Hematopoietic multipotent progenitor cell treated with erythropoietin and hydrocortisone succinate and interleukin-3 and kit ligand, for 4 days (in vitro differentiated cells): ENCODE measurements around the gene DKK1.
"Not testable (repeated sequence)": the region's sequence is repeated elsewhere in the genome, so short reads cannot be mapped to it uniquely, and the experiment has no call there.

Experiments used
- DNase-seq: peaks from one replicate; pipeline ENCODE4 v3.0.0-alpha.2; 2015

DKK1 gene

DNA sequence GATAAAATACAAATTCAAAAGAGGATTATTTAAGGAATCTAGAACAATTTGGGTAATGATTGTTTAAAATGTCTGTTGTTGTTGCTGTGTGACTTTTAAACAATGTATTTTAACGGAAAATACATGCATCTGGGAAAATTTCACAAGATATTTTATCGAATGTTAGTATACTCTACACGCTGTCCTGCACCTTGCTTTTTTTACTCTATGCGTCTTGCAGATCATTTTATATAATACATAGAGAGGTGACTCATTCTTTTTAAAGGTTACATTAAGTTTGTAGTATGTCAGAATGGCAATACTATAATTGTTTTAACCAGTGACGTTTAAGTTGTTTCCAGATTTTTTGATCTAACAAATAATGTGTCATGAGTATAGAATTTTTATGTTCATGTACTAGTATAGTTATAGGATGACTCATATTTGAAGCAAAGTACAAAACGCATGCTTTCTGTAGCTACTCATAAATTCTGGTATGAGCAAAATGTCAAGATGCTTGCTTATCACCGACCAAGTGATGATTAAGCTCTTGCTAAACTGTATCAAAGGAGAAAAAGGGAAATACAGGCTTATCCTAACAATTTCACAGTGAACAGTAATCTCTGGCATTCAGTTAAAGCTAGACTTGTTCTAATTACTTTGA is 4.9 kb downstream of the DKK1 start:
- peak; percentile 21 for DNase-seq

DNA sequence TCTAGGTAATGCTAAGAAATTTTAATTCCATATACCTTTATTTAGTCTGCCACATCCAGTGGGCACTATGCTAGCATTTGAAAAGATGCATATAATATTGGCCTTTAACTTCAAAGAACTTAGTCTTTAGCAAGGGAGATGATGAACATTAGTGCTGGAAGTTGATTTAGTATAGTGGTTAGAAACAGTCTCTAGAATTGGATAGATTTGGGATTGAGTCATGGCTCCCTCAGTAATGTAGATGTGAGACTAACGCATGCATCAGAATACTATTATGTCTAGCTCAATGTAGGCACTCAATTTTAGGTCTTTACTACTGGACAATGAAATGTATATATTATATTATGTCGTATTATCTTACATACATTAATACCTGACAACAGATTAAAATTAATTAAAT is 5.8 kb downstream of the DKK1 start:
- no peak for DNase-seq

DNA sequence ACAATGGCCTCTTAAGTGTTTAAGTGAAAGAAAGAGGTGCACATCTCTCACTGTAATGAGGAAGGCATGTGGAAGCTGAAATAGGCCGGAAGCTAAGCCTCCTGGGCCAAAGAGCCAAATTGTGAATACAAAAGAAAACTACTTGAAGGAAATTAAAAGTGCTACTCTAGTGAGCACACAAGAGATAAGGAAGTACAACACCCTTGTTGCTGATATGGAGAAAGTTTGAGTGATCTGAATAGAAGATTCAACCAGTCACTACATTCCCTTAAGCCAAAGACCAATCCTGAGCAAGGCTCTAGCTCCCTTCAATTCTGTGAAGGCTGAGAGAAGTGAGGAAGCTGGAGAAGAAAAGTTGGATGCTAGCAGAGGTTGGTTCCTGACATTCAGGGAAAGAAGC is 8.2 kb downstream of the DKK1 start:
- DNase-seq: no peak

DNA sequence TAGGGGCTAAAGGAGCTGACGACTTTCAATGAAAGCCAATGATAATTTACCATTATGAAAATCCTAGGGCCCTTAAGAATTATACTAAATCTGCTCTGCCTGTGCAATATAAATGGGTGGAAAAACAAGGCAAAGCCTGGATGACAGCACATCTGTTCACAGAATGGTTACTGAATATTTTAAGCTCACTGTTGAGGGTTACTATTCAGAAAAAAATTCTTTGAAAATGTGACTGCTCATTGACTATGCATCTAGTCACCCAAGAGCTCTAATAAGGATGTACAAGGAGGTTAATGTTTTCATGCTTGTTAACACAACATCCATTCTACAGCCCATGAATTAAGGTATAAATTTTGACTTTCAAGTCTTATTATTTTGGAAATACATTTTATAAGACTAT is 8.9 kb downstream of the DKK1 start:
- no peak for DNase-seq

DNA sequence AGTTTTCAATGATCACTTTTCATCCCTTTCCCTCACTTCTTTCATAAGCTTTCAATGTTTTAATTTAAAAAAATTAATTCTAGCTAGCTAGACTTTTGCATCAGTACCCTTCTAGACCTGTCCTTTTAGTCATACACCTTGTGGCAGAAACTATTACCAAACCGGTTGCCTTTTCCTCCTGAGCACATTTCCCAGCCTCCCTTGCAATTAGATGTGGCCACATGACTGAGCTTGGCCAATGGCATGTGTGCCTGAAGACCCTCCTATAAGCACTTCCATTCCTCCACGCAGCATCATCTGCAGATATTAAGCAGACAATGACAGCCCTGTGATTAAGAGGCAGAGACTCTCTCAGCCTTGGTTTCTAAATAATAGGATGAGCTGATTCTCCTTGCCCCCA is 12.3 kb downstream of the DKK1 start:
- DNase-seq: no peak

DNA sequence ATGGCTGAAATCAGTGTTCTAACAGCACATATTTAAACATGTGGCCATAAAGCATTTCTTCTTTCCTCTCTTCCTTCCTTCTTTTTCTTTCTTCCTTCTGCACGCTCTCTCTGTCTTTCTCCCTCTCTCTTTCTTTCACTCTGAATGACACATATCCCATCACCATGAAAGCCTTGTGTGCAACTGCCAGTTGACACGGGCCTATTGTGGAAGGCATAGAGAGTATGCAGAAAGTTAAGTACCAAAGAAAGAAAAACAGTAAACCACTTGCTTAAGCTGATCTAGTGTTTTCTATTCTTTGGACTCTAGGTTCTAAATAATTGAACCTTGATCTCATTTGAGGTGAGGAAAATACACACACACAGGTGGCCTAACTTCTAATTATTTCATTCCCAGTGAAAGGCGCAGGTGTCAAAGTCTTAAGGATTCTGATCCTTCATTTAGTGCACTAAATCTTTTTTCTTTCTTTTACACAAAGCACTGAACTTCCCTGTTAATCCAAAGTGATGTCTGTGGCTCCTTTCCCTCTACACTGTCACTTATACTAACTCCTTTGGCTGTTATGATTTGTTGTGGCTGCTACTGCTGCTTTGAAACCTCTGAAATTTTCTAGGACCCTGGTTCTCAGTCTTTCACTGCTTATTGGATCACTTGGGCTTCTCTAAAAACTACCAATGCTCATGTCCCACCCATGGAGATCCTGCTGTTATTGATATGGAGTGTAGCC is 17.7 kb downstream of the DKK1 start:
- no peak for DNase-seq

DNA sequence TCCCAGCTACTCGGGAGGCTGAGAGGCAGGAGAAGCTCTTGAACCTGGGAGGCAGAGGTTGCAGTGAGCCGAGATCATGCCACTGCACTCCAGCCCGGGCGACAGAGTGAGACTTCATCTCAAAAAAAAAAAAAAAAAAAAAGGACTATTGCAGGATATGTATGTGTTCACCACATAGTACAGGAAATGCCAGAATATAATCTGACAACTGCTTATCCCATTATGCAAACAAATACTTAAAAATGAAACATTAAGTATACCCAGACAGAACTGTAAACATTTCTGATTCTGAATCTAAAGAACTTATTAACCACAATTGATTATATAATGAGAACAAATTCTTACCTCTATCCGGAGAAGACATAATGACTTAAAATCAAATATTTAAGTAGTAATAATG is 18.7 kb downstream of the DKK1 start:
- DNase-seq: no peak

DNA sequence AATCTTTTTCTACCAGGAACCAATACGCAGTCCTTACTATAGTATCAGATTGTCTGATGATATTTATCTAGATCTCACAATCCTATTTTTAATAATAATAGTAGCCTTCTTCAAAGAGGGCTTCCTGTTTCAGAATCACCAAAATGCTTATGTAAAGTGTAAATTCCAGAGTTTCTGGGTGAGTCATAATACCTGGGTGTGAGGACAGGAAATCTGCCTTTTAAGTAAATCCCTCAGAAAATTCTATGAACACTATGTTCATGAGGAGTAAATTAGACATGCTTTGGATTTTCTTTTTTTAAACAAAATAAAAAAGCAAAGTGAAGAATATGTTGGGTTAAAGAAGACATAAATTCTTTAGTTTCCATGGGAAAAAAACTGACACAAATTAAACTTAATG is 20.5 kb downstream of the DKK1 start:
- DNase-seq: no peak

DNA sequence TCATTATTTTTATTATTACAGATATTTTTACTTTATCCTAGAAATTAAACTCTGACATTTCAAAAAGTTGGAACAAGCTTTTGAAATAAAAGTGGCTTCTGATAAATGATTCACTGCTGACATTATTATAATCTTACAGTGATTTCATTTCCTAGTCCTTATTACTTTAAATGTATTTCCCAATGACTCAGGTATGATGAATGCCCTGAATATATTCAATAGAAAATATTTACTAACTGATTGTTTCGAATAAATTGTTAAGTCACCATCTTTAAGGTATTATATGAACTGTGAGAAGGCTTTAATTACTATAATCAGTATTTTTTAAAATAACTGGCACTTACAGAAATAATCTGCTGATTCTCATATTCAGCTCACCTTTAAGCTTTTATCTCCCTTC is 21.6 kb downstream of the DKK1 start:
- DNase-seq: no peak

DNA sequence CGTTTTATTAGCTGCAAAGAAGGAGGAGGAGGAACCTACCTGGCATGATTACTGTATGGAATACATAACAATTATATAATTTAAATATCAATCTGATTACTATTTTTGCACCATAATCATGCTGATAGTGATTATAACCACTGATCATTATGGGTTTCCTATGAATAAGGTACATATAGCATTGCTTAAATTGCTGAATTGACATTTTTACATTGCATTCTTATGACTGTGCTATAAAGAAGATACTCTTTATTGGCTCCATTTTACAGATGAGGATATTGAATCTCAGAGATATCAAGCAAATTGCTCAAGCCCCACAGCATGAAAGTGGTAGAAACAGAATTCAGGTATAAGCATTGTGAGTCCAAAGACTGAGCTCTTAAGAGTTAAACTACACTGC is 23.1 kb downstream of the DKK1 start:
- DNase-seq: no peak

DNA sequence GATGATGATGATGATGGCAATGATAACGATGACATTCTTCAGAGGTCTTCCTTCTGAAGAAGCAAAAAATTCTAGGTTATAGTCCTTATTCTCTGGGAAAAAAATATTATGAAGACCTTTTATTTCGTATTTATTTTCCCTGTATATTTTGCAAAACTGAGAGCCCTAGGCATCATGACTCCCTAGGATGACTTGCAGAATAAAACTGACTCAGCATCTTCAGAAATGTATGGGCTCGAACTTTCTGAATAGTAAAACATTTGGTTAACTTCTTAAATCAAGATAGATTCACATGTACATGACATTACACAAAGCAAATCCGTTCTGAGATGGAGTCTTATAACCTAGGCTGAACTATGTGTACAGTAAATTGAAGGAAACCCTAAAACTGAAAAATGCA is 29.4 kb downstream of the DKK1 start:
- peak; percentile 9 for DNase-seq

DNA sequence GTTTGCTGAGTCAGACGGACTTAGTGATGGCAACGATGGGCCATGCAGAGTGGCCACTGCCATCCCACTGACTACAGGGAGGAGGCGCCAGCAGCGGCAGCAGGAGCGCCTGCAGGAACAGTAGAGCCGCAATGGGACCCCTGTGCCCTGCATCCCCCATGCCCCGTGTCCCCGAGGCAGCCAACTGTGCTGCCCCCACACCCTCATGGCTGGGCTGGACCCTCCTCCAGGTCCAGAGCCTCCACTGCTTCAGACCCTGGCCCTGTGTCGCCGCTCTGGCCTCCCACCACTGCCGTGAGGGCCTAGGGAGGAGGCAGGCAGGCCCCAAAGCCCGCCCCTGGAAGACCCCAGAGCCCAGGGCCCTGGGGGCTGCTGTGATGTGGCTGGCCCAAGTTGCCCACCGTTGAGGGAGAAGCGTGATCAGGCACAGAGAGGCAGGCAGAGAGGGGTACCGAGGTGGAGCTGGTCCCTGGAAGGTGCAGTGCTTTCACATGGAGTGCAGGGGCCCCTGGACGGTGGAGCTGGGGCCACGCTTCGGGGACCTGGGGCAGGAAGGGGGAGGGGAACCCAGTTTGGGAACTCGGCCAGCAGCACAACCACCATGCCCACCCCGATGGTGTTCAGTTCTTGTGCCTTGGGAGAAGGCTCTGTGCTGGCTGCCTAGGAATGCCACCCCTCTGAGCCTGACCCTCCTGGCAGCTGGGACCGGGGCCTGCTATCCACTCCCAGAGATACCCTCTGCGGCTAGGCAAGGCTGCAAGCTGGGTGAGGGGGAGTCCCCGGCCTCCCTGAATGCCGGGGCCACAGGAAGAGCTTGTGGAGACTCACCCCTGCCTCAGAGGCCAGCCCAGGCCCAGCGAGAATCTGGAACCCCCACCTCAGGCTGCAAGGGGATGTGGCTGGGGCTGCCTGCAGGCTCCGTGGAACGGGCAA is 32.6 kb downstream of the DKK1 start:
- no peak for DNase-seq

DNA sequence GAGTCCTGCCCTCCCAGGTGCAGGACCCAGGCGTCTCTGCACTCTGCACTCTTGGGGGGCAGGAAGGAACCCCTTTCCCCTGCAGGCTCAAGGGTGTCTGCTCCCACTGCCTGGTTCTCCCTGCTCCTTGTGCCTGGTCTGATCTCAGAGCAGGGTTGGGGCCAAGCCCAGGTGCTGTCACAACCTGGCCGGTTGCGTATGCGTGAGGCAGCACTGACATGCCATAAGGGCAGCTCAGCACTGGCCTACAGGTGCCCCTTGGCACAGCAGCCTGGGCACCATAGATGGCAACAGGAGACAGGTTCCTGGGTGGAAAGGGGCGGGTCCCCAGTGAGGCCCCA is 33.2 kb downstream of the DKK1 start:
- no peak for DNase-seq

DNA sequence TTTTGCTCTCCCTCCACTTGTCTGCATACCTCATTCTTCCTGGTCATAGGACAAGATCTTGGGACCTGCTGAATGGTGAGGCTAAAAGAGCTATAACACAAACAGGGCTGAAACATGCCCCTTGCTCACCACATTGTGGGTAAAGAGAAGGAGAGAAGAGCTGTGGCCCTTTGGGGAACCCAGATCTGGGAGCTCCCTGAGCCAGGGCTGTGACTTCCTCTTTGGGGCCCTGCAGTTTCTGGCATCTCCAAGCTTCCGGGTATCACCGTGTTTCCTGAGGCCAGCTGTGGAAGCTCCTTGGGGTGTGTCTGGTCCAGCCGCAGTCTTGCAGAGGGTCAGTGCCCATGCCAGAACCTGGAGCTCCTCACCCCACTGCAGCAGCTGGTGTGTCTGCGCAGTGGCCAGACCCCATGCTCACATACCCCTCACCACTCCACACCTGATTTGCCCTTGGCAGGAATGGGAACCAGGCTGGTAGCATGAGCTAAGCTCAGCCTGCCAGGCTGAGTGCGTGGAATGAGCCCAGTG is 34.0 kb downstream of the DKK1 start:
- DNase-seq: peak; percentile 9

DNA sequence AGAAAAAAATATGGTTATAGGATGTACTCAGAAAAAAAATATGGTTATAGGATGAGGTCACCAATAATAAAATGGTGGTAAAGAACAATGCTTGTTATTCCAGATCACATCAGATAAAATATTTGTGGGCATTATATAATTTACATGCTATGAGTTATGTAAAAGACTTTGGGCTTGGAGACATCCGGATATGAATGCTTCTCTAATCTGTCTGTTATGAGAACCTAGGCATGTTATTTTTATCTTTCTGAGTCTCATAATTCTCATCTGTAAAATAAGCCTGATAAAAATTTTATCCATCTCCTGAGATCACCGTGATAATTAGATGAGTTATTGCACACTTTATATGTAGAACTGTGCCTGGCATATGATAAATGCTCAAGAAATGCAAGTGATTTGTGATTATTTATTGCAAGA is 37.8 kb downstream of the DKK1 start:
- no peak for DNase-seq

DNA sequence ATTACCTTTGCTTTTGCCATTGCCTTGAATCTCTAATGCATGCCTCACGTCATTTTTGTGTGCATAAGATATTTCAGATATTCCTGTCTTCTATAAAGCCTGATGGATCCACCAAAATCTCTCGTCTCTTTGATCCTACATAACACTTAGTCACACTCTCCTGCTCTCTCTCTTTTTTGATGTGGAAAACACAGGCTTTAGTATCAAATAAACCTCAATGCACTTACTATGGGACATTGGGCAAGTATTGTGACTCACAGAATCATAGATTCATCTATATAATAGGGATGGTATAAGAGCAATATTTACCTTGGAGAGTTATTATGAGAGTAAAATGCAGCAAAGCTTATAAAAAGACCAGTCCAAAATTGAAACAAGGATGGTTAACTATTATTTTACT is 39.1 kb downstream of the DKK1 start:
- DNase-seq: no peak

DNA sequence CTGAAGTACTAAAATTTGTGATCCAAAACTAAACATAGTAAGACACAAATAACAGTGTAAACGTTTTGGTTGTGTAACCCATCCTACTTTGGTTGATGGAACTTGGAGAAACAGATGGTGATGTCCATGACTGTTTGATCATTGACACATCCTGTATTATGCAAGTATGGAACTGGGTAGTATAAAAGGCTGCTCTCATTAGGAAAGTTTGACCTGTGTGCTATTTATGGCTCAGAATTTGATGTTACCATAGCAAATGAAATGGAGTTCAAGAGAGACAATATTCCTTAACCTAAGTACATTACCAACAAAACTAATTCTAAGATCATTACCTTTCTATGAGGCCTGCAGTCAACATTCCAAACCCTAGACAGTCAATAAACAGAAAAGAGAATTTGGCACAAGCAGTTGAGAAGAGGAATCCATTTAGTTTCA is 39.9 kb downstream of the DKK1 start:
- peak; percentile 14 for DNase-seq

DNA sequence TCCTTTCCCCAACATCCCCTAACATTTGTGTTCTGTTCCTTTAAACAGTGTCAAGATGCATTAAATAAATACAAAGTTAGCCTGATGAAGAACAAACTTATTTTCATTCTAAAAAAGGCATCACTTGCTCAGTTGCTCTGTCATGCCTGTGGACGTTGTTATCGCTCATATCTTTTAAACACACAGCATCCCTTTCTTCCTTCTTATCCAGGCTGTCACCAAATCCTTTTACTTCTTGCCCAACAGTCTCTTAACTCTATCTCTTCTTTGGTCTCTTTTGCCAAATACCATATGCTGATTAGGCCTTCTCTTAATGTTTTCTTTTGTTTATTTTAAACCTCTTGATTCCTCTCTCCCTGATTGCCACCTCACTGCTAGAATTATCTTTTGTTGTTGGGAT is 43.9 kb downstream of the DKK1 start:
- DNase-seq: peak; percentile 71

DNA sequence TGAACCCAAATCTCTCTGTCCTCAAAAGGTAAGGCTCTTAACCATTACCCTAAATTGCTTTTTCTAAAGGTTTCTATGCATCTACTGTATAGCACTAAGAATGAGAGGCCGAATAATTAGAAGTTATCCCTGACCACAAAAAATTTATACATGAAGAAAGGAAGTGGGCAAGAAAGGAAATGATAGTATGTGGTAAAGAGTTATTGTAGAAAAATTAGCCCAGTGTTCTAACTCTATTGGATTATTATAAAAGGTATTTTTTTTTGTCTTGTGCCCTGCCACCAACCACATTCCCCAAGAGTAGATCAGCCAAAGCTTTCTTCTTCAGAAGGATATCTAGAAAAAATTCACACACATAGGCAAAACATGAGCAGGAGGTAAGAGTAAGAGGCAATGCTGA is 45.4 kb downstream of the DKK1 start:
- peak; percentile 58 for DNase-seq

DNA sequence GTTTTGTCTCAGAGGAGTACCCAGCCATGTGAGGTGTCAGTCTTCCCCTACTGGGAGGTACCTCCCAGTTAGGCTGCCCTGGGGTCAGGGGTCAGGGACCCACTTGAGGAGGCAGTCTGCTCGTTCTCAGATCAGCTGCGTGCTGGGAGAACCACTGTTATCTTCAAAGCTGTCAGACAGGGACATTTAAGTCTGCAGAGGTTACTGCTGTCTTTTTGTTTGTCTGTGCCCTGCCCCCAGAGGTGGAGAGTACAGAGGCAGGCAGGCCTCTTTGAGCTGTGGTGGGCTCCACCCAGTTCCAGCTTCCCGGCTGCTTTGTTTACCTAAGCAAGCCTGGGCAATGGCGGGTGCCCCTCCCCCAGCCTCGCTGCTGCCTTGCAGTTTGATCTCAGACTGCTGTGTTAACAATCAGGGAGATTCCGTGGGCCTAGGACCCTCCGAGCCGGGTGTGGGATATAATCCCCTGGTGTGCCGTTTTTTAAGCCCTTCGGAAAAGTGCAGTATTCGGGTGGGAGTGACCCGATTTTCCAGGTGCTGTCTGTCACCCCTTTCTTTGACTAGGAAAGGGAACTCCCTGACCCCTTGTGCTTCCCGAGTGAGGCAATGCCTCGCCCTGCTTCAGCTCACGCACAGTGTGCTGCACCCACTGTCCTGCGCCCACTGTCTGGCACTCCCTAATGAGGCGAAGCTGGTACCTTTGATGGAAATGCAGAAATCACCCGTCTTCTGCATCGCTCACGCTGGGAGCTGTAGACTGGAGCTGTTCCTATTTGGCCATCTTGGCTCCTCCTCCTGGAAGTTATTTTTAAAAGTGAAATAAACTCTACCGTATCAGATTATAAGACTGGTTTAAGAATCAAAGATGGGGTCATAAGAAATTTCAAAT is 51.7 kb downstream of the DKK1 start:
- not testable (repeated sequence) for DNase-seq
